NCI-H82 (cell line): ENCODE data around the gene FBXO46.
A peak's percentile ranks its signal among the peaks of the same experiment; 100 is the strongest.

ENCODE experiments used
- DNase-seq: peaks from one replicate; lab custom pipeline; 2025; lab: John Stamatoyannopoulos, UW

Gene FBXO46

GRCh38 chr19:45730368-45731288 is at the start of gene FBXO46:
Gene FBXO46, minus strand, starts transcription at chr19:45730896. Its CDS starts 17,401 bp downstream, at chr19:45713495.
- DNase-seq: peak; percentile 100

- no peak for DNase-seq
Observed at GRCh38 chr19:45780146-45780447, 49.4 kb upstream of the FBXO46 start.

GRCh38 chr19:45779231-45780145 is 48.8 kb upstream of the FBXO46 start:
- DNase-seq: peak; percentile 94

GRCh38 chr19:45778010-45778661 is 47.4 kb upstream of the FBXO46 start:
- no peak for DNase-seq

GRCh38 chr19:45777395-45777961 is 46.8 kb upstream of the FBXO46 start:
- DNase-seq: no peak

GRCh38 chr19:45774765-45775164 is 44.1 kb upstream of the FBXO46 start:
- DNase-seq: peak; percentile 34

- no peak for DNase-seq
Observed at GRCh38 chr19:45773384-45773783, 42.7 kb upstream of the FBXO46 start.

GRCh38 chr19:45772912-45773311 is 42.2 kb upstream of the FBXO46 start:
- no peak for DNase-seq

- no peak for DNase-seq
Observed at GRCh38 chr19:45772130-45772840, 41.6 kb upstream of the FBXO46 start.

- no peak for DNase-seq
Observed at GRCh38 chr19:45771311-45771933, 40.7 kb upstream of the FBXO46 start.

- DNase-seq: peak; percentile 100
Observed at GRCh38 chr19:45770192-45771101, 39.8 kb upstream of the FBXO46 start.

GRCh38 chr19:45769821-45770191 is 39.1 kb upstream of the FBXO46 start:
- peak; percentile 72 for DNase-seq

- DNase-seq: peak; percentile 98
Observed at GRCh38 chr19:45768984-45769782, 38.5 kb upstream of the FBXO46 start, which contains the start of gene SIX5. Gene SIX5, minus strand, starts transcription at chr19:45769252. Its CDS starts 408 bp downstream, at chr19:45768844.

- peak; percentile 54 for DNase-seq
Observed at GRCh38 chr19:45768655-45768983, 37.9 kb upstream of the FBXO46 start.

- peak; percentile 72 for DNase-seq
Observed at GRCh38 chr19:45767881-45768654, 37.4 kb upstream of the FBXO46 start.

- peak; percentile 52 for DNase-seq
Observed at GRCh38 chr19:45767410-45767880, 36.7 kb upstream of the FBXO46 start.

GRCh38 chr19:45766869-45767346 is 36.2 kb upstream of the FBXO46 start:
- DNase-seq: no peak
